Stimulated activated CD4-positive, alpha-beta T cell treated with anti-CD3 and anti-CD28 coated beads, Interleukin-15, amount 100 ng/mL, for 48 hours (primary cell): ENCODE measurements around the gene ALK.

Source experiments
- DNase-seq, 2 donors: peaks; one replicate each; pipeline ENCODE4 v3.0.0-alpha.2; 2020; ENCODE audit warnings: low read depth in 2 of 2

The ALK gene

DNA sequence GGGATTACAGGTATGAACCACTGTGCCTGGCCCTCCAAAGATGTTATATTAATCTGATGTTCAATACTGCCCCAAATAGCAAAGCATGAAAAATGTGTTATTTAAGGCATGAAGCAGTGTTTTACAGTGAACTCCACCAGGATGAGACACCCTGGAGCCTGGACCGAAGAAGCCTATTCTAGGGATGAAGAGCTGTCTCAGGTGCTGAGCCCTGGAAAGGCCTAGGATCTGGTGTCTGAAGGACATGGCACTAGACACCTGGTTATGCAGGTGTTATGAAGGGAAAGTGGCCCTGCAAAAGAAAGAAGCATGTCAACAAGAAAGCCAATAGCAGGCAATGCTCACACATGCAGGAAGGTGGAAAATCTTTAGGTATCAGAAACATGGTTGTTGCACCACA, 431.8 kb downstream of the ALK start:
- no peak for DNase-seq

DNA sequence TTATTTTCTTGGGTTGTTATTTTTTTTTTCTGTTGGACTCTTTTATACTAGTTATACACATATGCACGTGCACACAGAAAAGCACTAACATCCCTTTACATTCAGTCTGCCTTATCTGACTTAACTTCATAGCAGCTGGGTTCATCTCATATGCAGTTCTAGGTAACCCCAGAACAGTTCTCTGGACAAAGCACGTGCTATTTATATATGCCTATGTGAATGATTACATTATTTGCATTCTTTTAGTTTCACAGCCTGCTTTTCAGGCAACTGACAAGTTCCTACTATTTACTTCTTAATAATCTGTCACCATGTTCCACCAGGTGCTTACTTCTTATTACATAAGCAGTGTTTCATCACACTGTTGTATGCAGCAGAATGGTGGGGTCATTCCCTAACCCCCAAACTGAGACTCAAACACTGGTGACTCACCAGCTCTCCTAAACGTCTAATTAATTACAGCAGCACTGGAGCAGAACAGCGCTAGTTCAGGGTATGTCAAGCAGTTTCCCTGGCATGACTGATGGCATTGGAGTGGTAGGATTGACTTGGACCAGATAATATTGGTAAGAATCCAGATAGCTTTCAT, 433.3 kb downstream of the ALK start:
- no peak for DNase-seq

DNA sequence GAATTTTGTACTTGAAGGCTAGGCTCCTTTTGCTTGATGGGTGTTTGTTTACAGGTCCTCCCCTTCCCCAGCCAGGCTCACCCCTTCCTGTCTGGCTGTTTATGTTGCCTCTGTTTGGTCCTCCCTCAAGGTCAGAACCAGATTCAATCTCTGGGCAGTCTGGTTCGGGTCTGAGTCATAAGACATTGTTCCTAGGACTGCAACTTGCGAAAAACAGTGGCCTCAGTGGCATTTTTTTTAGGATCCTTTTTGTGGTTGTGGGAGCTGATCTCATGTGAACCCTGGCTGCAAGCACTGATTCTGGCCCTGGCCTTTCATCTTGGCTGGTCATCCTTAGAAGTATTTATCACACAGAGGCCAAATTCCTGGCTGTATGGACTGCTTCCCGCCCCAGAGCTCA, 435.8 kb downstream of the ALK start:
- no peak for DNase-seq

DNA sequence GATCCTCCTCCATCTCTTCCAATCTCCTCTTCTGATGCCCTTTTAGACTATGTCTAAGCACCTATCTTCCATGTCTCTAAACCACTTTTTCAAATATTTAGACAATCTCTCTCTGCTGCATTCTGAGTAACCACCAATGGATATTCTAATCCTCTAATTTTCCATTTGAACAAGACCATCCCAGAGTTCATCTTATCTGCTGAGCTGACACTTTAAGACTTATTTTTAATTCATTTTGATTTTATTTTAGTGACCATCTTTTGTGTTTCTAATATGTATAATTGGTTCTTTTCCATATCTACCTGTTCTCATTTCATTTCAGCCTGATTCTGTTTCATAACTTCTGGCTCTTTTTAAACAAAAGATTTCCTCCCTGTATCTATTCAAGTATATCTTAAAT, 436.3 kb downstream of the ALK start:
- no peak for DNase-seq

DNA sequence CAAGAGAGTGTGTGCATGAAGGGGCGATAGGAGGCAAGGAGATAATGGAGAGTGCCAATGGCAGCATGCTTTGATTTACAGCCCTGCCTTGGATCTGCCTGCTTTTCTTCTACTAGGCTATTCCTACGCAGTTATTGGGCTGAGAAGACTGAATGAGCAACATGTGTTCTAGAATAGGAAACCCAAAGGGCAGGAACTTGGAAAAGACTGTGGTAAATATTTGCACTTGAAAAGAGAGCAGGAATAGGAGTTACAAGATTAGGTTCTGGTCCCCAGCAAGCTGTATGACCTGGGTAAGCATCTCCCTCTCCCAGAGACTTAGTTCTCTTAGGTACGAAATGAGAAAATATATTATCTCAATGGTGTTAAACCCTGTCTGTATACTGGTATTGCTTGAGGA, 438.5 kb downstream of the ALK start:
- no peak for DNase-seq

DNA sequence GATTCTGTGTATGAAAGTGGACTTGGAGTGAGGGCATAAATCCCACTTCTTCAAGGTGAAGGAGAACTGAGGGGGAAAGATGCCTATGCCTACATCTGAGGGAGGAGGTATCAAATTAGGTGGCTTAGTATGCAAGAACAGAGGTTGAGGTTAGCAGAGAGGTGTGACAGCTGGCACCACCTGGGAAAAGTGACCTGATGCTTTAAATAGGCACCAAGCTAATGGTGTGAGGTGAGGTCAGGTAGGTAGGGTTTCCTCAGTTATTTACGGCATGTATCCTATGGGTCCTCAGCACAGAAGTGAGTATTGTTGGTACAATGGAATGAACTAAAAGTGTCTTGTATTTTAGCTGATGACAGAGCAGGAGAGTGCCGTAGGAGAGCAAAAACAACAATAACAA, 439.0 kb downstream of the ALK start:
- DNase-seq = no peak

DNA sequence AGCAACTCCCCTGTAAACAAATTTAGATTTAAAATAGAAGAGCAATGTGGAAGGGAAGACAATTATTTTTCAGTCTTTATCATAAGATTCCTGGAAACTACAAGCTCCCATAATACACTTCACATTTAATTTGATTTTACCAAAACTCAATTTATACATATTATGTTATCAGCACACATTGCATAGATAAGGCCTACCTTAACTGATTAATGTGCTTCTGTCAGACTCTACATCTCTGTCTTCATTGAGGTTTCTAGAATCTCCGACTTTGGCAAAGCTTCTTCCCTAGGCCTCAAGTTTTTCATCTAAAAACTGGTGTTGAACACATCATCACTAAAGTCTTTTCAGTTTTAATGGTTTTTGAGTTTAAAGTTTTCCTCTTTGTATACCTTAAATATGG, 440.1 kb downstream of the ALK start:
- DNase-seq = no peak

DNA sequence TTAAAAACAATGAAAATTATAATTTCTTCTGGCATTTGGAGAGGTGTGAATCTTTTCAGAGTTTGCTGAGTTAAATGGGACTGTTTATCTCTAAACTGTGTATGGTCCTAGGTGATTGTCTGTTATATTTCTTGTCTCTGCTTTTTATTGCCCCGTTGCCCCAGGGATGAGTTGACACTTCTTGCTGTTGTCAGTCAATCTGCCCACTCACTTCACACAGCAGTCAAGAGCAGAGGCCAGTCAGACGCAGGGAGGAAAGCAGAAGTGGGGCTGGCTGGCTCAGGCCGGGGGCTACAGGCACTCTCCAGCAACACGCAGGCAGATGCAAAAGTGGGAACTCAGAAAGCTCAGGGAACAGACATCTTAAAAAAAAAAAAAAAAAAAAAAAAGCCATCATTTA, 441.0 kb downstream of the ALK start:
- DNase-seq = no peak

DNA sequence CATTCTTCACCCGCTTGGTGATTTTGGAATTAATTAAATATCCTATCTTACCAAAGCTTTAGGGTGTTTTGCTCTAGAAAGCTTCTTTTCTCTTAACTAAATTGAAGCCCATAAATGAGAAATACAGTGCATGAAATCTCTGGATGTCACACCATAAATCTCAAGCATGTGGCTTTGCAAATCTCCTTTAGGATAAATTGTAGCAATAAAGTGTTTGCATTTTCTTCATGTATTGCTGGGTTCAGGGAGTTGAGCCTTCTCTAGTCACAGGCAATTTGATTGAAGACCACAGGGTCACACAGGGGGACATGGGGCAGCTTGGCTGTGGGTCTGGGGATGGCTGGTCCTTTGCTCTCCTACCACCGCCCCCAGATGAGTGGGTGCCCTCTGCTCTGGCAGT, 442.0 kb downstream of the ALK start:
- DNase-seq = no peak

DNA sequence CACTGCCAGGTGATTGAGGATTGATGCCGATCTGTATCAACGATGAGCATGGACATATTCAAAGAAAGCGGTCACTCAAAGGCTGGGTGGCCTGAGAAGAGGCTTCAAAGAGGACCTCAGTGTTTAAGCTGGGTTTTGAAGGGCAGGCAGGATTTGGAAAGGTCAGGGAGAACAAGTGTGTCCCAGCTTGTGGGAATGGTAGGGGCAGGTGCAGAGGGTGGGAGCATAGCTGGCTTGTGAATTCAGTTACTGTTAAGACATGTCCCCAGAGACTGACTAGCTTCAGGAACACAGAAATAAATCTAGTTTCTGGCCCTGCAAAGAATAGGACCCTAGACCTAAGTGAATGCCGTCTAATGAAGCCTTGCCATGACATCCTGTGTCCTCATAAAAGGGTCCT, 442.7 kb downstream of the ALK start:
- DNase-seq = no peak

DNA sequence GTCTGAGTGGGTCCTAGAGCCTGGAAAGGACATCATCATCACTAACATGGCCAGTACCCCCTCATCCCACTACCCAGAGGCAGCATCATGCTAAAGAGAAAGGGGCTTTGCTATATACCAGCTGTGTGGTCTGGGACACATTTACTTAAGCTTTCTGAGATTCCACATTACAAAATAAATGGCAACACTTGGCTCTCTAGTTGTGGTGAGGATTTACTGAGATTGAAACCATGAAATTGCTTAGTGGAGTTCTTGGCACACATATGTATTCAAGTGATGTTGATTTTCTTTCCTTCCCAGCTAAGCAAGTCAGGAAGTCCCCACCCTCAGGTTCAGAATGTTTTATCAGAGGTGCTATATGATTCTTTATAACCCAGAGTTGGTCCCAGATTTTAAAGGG, 444.2 kb downstream of the ALK start:
- no peak for DNase-seq

DNA sequence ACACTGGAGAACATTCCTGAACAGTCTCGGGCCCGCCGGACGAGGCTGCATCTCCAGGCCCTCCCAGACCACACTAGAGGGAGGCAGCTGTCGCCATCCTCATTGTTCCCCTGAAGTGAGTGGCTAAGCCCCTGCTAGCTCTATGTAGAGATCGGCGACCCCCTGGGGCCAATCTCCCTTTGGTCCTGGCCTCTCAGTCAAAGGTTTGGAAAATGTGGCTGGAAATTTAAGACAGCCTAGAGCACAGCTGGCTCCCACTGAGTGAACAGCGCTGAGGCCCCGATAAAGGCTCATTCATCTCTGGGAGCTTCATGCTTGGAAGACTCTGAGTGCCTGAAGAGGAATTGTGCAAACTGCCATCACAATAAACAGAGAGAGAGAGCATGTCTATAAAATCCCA, 445.9 kb downstream of the ALK start:
- no peak for DNase-seq

DNA sequence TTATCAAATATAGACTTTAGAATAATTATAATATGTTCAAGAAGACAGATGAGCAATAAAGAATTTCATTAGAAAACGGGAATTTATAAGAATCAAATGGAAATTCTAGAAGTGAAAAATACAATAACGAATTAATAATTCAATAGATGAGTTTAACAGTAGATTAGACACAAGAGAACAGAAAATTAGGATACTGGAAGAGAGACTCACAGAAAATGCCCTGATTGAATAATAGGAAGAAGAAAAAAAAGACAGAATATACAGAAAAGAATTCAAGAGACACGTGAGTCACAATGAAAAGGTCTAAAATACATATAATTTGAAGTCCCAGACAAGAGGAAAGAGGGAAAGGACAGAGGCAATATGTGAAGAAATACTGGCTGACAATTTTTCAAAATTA, 451.4 kb downstream of the ALK start:
- DNase-seq = no peak

DNA sequence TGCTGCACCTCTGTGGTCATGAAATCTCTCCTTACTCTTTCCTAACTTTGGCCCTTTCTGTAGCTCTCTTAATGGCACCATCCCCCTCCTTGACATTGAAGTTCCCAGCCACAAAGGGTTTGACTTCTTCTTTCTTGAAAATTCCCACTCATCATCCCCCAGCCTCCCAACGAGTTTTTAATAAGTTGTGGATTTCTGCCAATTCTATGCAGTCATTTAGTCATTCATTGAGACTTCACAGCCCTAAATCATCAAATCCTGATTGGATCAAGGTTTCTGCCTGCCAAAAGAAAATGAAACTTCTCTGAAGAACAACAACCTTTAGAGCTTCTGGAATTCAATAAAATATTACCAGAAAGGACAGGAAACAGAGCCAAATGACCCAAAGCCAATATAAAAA, 451.9 kb downstream of the ALK start:
- no peak for DNase-seq

DNA sequence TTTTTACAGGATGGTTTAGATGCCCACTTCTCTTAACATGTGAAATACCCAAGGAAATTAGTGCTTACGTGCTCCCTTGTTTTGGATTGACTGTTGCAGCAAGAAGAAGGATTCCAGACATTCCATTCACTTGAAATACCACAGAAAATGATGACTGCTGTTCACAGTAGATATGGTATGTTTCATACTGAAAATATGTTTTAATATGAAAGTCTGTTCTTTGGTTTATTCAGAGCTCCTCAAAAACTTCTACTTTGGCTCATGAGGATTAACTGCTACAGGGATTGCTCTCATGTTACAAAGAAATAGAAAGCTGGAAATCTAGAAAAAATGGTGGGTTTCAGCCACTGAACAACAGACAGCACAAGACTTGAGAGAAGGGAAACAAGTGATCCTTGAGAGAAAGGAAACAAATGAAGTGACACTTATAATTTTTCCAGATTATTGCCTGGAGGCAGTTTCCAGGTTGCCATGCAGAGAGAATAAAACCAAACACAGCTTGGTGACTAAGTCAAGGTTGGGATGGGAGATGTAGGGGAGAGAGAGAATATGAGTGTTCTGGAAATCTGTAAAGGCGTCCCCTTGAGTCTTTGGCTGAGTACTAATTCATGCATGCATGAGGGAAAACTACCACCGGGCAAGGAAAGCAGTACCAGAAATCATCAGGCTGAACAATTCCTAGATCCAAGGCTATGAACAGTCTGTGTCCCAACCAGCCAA, 458.0 kb downstream of the ALK start:
- DNase-seq = no peak

DNA sequence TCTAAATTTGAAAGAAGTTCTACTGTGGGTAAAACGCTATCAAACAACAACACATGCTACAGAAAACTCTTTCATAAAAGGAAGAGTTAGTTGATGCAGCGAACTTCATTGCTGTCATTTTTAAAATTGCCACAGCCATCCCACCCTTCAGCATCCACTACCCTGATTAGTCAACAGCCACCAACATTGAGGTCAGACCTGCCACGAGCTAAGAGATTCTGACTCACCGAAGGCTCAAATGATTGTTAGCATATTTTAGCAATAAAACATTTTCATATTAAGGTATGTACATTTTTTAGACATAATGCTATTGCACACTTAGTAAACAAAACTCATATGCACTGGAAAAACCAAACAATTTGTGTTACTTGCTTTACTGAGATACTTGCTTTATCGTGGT, 459.1 kb downstream of the ALK start:
- DNase-seq = no peak

DNA sequence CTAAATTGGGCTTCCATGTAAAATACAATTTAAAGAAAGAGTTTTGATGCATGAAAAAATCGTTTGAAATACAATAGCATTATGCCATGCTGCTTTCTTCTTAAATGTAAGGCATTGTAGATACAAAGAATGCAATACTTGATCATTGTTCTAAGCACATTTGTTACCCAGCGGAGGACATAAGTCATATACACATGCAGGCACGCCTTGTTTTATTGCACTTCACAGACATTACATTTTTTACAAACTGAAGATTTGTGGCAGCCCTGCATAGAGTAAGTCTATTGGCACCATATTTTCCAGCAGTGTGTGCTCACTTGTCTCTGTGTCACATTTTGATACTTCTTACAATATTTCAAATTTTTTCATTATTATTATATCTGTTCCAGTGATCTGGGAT, 461.2 kb downstream of the ALK start:
- no peak for DNase-seq

DNA sequence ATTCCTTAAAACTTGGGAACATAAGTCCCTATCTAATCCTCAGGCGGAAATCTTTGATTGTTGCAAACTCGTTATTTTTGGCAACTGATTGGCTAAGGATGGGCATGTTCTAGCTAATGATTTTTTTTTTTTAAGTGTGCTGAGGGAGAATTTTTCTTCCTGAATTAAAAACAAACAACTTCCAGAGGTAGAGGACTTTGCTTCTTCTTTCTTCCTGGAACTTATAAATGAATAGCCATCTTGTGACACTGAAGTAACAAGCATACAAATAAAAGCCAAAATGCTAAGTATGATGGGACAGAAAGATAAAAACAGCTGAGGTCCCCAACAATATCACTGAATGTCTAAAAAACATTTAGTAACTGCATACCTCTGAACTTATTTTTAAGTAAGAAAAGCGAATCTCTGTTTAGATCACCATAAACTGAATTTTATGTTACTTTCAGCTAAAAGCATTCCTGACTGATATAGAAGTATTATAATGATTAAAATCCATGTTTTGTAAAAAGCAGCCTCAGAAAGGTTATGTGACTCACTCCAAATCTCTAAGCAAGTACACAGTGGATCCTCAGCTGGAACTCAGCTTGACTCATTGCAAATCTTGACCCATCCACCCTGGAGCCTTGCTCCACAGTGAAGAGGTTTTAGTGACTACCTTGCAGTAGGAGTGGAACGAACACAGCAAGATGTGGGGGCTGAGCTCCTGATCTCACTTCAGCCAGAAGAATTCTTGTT, 461.8 kb downstream of the ALK start:
- DNase-seq = no peak

DNA sequence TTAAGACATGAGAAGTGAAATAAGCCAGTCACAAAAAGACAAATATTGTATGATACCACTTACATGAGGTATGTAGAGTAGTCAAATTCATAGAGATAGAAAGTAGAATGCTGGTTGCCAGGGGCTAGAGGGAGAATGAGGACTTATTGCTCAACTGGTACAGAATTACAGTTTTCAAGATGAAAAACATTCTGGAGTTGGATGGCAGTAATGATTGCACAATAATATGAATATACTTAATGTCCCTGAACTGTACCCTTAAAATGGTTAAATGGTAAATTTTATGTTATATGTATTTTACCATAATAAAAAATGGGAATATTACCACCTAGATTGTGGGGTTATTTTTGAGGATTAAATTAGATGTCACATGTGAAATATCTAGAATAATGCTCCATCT, 465.0 kb downstream of the ALK start:
- DNase-seq = no peak

DNA sequence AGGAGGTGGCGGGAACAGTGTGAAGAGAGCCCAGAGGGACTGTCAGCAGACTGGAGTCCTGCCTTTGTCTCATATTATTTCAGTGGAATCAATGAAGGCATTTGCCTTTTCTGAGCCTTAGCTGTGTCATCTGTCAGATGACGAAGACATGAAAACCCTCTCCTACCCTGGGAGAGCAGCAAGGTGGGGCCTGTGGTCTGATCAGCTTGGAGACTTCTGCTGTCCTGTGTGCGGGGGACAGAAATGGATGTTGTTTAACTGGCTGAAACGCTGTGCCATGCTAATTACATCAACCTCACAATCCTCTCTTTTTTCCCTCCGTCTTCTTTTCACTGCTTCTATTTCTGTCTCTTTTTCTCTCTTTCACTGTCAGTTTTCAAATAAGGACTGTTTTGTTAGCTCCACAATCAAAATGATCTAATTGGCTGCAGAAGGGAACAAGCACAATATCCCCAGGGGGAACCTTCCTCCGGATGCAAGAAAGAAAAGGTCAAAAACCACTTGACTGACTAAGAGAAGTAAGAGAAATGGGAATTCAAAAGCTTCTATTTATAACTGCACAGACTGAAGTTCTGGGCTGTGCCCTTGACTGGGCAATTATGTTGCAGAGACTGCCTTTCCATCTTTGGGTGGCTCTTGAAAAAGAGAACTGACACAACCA, 466.1 kb downstream of the ALK start:
- no peak for DNase-seq

DNA sequence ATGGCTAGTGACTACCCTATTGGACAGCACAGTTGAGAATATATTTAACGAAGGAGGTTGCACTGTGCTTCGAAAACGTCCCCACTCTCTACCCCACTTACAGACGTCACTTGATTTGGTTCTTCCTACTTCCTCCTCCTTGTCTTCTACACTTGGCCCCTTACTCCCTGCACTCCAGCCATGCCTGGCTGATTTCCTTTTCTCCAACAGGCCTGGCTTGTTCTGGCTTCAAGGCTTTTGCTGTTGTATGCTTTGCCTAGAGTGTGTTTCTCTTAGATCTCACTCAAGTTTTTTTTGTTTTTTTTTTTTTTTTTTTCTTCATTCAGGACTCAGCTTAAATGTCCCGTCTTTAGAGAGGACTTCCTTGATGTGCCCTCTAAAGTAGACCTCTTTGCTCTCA, 469.4 kb downstream of the ALK start:
- no peak for DNase-seq

DNA sequence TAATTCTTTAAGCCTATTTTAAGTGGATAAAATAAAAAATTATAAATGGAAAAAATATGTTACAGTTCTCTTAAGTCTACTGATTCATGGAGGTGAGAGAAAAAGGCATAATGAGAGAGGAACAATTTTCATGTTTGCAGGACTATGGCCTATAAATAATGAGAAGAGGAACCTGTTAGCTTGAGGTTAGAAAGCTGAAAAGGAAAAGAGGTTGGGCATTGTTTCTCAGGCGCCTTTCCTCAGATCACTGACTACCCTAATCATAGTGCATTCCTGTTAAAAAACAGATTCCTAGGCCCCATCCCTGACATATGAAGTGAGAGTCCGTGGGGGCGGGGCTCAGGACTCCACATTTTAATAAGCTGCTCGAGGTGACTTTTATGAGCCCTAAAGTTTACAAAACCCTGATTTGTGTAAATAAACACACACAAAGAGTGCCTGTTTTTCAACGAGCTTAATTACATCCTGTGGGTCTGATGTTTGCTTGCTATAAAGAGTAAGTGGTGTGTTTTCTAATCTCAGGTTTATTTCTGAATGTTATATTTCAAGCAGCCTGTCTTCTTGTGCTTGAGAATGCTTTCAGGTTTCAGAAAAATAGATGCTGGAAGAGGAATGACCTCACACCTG, 470.7 kb downstream of the ALK start:
- DNase-seq = no peak
